ENCODE results near the gene OSCP1.

DNA sequence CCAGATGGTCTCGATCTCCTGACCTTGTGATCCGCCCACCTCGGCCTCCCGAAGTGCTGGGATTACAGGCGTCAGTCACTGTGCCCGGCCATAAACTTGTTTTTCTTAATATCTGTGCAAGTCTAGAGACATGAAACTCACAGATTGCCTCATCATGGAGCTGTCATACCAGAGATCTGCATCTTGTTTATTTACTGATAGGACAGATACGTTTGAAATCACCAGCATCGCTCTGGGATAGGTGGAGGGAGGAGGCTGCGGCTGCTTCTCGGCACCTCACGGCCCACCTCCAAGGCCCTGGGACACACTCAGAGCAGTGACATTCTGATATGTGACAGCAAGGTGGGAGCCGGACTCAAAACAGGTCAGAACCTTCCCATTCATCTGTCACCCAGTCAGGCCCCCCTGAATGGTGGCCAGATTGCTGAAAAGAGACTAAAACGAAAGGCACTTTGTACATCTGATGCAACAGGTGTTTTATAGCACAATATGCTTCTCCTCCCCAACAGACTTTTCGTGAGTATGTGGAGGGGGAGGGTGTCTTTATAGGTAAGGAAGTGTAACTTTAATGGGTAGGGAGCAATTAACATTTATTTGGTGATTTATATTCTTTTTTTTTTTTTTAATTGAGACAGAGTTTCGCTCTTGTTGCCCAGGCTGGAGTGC lies 34.5 kb downstream of the OSCP1 start:
- TF ChIP-seq, protein P1, sequence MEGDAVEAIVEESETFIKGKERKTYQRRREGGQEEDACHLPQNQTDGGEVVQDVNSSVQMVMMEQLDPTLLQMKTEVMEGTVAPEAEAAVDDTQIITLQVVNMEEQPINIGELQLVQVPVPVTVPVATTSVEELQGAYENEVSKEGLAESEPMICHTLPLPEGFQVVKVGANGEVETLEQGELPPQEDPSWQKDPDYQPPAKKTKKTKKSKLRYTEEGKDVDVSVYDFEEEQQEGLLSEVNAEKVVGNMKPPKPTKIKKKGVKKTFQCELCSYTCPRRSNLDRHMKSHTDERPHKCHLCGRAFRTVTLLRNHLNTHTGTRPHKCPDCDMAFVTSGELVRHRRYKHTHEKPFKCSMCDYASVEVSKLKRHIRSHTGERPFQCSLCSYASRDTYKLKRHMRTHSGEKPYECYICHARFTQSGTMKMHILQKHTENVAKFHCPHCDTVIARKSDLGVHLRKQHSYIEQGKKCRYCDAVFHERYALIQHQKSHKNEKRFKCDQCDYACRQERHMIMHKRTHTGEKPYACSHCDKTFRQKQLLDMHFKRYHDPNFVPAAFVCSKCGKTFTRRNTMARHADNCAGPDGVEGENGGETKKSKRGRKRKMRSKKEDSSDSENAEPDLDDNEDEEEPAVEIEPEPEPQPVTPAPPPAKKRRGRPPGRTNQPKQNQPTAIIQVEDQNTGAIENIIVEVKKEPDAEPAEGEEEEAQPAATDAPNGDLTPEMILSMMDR (IDR thresholded peaks at IDR 0.05) = no peak
- TF ChIP-seq POLR2A (IDR thresholded peaks at IDR 0.05; ENCODE audit: low read depth) = no peak
- TF ChIP-seq EP300 (IDR thresholded peaks at IDR 0.05) = no peak

All from esophagus muscularis mucosa (tissue), 4 donors.